Activated CD4-positive, alpha-beta T cell treated with anti-CD3 and anti-CD28 coated beads, Interleukin-2, amount 50 U/mL, for 4 hours (primary cell): ENCODE data around the gene SLC12A3.
"Not testable (repeated sequence)": the region's sequence is repeated elsewhere in the genome, so short reads cannot be mapped to it uniquely, and the experiment has no call there.

Experiments
- DNase-seq, 2 experiments: peaks; one replicate each; pipeline ENCODE4 v3.0.0-alpha.2; 2020

Gene SLC12A3

DNA sequence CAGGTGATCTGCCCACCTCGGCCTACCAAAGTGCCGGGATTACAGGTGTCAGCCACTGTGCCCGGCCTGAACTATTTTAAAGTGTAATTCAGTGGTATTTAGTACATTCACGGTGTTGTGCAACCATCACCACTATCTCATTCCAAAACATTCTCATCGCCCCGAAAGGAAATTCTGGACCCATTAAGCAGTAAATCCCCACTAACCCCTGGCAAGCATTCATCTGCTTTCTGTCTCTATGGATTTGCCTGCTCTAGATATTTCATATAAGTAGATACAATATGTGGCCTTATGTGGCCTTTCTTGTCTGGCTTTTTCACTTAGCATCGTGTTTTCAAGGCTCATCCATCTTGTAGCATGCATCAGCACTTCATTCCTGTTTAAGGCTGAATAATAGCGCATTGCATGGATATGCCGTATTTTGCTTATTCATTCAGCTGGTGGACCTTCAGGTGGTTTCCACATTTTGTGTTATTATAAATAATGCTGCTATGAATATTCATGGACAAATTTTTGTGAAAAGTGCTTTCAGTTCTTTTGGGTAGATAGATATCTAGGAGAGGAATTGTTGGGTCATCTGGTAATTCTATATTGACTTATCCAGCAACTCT is 58.6 kb downstream of the SLC12A3 start:
- DNase-seq = no peak

DNA sequence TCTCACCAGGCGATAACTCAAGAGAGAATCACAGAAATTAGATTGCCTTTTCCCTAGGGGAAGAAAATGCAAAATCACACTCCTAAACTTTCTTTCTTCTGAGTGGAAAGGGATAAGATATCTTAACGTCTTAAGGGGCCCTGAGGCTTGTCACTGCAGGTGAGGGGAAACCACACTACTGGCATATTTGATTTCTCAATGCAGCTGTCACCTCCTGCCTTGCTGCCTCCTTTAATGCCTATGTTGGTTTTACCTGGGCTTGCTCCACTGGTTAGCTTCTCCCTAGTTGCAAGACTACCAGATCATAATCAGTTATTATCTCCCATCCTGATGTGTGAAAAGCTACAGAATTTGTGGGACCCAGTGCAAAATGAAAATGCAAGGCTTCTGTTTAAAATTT is 62.5 kb downstream of the SLC12A3 start:
- DNase-seq = no peak

DNA sequence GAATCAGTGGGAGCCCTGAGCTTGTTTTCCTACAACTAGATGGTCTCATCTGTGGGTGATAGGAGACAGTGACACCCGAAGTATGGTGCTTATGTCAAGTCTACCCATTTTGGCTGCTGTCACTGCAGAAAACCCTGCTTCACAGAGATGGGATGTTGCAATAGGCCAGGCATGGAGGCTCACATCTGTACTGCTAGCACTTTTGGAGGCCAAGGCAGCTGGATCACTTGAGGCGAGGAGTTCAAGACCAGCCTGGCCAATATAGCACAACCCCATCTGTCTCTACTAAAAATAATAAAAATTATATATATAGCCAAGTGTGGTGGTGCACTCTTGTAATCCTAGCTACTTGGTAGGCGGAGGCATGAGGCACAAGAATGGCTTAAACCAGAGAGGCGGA is 64.6 kb downstream of the SLC12A3 start:
- DNase-seq = no peak

DNA sequence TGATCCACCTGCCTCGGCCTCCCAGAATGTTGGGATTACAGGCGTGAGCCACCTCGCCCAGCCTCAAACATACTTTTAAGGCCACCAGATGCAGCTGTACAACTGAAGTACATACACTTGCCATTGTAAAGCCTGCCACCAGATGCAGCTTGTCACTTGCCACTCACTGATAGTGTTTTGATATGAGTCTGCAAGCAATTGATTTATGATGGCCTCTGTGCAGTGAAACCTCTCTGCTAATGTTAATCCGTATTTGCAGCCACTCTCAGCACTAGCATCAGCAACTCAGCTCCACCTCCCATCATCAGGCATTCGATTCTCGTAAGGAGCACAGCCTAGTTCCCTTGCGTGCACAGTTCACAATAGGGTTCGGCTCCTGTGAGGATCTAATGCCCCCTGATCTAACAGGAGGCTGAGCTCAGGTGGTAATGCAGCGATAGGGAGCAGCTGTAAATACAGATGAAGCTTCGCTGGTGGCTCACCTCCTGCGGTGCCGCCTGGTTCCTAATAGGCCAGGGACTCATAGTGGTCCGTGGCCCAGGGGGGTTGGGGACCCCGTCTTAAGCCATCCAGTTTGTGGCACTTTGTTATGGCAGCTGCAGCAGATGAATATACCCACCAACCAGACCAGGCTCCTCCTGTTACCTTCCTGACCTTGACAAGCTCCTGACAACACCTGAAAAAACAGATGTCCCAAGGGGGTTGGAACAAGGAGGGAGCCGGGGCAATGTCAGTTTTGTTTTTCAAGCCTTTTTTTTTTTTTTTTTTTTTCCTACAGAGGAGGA is 65.7 kb downstream of the SLC12A3 start:
- DNase-seq = no peak

DNA sequence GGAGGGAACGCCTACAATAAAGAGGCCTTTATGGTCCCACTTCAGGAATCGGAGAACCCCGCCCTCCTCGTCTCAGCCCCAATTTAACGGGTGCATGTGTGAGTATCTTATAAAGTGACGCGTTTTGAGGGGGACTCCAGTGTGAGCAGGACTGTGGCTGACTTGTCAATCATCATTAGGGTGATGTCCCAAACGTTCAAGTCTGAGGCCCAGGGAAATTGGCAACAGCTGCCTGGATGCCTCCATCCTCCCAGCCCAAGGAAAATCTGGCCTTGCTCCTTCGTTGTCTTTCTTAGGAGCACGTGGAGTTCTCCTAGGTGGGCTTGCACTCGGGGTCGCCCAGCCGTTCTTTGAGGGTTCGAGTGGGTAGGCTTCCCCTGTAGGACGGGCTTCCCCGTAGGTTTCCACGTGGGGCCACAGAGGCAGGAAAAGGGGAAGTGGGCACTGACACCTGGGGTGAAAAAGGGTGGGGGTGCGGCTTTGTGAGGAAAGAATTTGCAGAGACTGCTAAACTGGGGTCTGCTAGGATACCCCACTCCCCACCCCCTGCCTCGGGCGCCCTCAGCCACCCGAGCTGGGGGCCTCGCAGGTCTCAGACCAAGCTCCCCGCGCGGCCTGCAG is 66.4 kb downstream of the SLC12A3 start:
- no peak for DNase-seq

DNA sequence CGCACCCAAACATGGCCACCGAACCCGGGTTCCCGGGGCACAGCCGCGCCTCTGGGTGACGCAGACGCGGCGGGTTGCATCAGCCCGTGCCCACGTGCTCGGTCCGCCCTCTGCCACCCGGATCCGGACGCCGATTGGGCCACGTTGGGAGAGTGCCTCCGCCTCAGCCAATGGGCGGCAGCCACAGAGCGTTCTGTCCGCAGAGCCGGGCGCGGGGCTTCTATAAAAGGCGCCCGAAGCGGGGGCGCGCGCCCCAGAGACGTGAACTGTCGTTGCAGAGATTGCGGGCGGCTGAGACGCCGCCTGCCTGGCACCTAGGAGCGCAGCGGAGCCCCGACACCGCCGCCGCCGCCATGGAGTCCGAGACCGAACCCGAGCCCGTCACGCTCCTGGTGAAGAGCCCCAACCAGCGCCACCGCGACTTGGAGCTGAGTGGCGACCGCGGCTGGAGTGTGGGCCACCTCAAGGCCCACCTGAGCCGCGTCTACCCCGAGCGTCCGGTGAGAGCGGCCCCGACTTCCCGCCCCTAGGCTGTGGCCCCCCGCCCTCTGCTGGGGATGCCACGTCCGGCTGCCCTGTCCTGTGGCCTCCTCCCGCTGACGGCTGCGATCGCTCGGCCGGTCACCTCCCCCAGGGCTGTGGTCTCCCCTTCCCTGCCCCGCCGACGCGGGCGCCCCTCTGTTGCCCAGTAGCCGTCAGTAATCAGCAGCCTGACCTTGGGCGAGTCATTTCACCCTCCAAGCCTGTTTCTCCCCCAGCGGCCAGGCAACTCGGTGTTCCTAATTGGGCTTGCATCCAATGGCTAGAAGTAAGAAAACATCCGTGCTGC is 67.1 kb downstream of the SLC12A3 start, which contains the start of gene HERPUD1:
TSS of gene HERPUD1 (plus strand) at position 251 of the 829 bp plus-strand sequence. CDS start at position 354, 103 bp downstream.
- peak; percentile 98 to 99 for DNase-seq

DNA sequence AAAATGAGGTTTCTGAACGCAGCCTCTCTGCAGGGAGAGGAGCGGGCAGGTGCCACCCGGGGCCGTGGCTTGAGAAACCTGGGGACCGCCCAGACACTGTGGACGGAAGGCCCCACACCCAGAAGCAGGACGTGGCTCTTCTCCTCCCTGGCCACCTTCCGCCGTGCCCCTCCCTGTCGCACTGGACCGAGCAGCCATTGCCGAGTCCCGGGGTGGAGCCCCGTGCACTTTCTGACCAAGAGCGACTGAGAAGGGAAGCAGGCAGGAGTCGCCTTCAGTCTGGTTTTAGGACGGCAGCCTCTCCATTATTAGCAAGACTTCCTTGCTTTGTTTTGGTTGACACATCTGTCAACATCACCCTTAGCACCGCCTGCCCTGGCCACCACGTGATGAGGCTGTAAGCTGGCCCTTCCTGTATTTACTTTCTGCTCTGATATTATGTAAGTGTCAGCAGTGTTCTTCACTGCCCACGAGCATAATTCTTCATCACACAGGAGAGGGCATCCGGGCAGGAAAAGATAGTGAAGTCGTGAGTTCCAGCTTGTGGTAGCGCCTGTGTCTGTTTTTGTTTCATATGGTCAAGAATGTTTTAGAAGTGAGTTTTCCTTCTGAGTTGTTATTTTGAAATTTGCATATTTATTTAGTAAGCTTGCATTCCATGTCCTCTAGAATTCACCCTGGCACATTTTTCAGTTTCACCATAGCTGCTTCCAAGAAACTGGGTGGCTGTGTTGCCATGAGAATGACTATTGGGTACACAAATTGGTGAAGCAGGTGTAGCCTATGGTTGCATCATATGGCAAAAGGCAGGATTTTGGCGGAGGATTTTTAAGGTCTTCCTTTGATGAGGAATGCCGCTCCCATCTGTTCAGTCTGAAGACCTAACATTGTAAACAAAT is 68.0 kb downstream of the SLC12A3 start:
- no peak for DNase-seq

DNA sequence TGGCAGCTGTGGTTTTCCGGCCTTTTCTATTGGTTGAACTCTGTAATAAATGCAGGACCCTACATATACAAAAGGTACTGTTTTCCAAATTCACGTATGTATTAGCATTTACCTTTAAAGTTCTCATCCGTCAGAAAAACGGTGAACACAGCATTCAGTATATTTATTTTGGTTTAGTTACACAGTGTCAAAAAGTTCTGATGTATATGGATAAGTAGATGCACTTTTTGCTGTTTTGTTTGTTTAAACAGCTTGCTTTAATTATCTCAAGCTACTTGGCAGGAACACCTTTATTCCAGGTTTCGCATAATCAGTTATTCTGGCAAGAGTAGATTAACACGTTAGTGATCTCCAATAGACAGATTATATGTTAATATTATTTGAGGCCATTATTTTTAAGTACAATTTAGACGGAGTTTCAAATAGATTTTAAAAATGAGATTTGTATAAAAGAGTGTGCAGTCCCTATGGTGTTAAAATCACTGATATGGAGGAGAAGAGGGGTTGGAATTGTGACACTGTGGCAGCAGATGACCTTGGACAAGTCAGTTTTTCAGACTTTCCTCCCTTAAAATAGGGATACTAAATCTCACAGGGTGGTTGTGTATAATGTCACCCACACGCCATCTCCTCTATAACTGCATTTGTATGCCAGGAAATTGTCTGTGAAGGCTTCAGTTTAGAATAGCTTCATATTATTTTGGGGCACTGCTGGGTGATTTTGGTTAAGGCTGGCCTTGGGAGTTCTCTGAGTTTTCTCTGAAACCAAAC is 69.0 kb downstream of the SLC12A3 start:
- DNase-seq = no peak

DNA sequence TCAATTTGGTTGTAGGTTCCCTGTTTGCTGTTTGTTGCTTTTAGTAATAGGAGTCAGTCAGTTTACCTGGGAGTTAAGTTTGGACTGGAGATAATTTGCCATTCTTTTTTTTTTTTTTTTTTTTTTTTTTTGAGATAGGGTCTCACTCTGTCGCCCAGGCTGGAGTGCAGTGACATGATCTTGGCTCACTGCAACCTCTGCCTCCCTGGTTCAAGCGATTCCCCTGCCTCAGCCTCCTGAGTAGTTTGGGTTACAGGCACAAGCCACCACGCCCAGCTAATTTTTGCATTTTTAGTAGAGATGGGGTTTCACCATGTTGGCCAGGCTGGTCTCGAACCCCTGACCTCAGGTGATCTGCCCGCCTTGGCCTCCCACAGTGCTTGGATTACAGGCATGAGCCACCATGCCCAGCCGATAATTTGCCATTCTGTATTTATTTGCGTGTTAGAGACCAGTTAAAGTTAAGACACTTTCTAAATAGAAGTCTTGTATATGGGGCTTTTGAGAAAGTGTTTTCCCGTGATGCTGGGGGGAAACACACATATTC is 69.7 kb downstream of the SLC12A3 start:
- DNase-seq = not testable (repeated sequence)

DNA sequence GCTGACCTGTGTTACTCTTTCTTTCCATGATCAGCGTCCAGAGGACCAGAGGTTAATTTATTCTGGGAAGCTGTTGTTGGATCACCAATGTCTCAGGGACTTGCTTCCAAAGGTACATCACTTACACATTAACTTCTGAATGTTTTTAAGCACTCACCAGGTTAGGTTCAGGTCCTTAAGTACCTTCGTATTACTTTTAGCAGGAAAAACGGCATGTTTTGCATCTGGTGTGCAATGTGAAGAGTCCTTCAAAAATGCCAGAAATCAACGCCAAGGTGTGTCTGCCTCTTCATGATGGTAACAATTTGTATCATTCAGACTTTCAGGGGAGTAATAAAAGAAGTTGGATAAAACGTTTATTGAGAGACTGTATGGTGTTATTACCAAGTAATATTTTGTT is 70.2 kb downstream of the SLC12A3 start:
- no peak for DNase-seq

DNA sequence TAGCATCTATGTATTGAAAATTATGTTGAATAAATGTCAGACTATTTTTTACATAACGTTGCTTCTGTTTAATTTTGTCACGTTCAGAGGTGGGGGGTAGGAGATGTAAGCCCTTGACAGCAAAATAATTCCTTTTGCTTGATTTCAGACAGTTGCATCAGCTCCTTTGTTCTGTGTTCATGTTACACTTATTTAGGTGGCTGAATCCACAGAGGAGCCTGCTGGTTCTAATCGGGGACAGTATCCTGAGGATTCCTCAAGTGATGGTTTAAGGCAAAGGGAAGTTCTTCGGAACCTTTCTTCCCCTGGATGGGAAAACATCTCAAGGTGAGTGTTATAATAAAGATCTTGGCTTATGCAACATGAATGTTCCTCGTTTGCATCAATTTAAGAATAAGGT is 71.5 kb downstream of the SLC12A3 start:
- no peak for DNase-seq

DNA sequence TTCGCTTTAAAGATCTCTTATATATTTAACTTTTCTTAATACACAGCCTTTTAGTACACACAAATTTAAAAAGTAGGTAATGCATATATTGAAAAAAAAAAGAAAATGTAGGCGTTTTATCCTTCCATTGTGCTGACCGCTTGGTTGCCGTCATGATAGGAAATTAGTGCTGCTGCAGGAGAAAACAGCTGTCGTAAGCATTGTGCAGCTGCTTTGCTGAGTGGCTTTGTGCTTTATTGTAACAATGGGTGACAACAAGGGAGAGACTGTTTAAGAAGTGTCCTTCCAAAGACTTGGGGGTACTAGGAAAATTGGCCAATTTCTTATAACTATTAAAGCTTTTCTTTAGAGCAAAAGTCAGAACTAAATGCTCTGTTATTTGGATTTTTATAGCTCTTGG is 71.9 kb downstream of the SLC12A3 start:
- DNase-seq = no peak

DNA sequence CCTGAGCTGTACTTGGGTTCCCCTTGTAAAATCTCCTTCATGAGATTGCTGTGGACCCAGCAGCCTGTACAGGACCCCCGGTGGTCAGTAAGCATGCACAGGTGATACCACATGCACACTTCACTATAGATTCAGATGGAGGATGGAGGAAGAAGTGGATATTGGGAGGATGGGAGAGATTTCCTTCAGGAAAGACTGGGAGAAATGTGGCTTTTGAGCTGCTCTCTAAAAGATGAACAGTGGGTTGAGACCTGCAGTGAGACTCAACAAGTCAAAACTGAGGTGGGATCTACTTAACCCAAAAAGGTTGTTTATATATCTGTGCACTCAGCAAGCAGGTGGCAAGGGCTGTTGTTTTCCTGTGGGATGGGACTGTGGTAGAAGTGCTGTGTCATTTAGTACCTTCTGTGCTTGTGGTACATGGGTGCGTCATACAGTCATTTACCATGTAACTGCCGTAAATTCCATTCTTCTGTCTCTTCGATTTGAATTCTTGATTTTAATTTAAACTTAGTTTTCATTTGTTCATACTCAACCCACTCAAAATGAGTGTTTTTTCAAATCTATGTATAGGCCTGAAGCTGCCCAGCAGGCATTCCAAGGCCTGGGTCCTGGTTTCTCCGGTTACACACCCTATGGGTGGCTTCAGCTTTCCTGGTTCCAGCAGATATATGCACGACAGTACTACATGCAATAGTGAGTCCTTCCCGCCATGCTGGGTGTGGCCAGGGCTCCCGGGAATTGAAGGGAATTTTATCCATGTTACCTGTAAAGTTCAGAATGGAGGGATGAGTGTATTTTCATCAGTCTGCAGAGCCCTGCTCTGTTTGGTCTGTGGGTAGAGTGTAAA is 73.9 kb downstream of the SLC12A3 start:
- peak in 1 of 2 experiments; percentile 12 for DNase-seq

DNA sequence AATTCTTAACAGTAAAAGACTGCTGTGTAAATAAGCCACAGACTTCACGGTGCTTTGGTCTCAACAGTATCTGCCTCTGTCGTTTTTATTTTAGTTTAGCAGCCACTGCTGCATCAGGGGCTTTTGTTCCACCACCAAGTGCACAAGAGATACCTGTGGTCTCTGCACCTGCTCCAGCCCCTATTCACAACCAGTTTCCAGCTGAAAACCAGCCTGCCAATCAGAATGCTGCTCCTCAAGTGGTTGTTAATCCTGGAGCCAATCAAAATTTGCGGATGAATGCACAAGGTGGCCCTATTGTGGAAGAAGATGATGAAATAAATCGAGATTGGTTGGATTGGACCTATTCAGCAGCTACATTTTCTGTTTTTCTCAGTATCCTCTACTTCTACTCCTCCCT is 74.8 kb downstream of the SLC12A3 start:
- no peak for DNase-seq

DNA sequence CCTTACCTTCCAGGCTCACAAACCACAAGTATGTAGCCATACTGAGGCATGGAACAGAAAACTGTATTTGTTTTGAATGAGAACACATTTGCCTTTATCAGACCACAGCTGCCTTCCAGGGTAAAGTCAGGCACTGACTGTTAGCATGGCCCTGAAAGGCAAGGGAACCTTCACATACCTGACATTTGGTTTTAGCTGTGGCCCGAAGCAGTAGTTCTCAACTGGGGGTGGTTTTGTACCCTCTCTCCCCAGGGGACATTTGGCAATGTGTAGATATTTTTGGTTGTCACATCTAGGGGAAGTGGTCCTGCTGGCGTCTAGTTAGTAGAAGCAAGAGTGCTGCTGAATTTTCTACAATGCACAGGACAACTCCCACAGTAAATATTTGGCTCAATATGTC is 76.1 kb downstream of the SLC12A3 start:
- no peak for DNase-seq

DNA sequence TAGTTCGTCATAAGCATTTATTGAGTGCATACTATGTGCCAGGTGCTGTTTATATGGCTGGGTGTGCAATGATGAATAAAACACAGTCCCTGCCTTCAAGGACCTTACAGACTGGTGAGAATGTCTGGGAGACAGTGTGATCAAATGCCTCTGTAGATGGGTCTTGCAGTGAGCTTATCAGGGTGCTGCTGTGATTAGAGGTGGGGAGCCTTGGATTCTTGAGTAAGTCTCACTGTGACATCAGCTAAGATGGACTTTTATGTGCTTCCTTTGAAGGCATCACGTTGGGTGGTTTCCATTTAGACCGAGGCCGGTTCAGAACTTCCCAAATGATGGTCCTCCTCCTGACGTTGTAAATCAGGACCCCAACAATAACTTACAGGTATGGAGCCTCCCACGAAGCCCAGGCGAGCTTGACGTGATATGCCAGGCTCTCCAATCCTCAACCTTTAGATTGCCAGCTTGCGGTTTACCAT is 76.9 kb downstream of the SLC12A3 start:
- no peak for DNase-seq

DNA sequence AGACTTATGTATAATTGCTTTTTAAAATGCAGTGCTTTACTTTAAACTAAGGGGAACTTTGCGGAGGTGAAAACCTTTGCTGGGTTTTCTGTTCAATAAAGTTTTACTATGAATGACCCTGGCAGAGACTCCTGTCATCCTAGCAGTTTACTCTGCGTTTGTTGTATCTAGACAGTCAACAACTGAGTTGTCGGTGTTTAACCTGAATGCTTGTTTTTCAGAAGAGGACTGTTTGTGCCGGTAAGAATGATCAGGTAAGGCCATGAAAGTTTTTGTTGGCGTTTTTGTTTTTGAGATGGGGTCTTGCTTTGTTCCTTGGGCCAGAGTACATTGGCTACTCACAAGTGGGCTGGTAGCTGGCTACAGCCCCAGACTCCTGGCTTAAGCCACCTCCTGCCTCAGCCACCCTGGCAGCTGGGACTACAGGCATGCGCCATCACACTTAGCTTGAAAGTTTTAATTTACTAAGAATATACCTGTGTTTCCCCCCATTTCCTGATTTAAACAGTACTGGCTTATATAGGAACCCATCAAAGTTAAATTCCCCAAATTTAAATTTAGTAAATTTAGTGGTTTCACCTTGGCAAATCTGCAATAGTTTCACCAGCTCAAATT is 78.9 kb downstream of the SLC12A3 start:
- DNase-seq = no peak

DNA sequence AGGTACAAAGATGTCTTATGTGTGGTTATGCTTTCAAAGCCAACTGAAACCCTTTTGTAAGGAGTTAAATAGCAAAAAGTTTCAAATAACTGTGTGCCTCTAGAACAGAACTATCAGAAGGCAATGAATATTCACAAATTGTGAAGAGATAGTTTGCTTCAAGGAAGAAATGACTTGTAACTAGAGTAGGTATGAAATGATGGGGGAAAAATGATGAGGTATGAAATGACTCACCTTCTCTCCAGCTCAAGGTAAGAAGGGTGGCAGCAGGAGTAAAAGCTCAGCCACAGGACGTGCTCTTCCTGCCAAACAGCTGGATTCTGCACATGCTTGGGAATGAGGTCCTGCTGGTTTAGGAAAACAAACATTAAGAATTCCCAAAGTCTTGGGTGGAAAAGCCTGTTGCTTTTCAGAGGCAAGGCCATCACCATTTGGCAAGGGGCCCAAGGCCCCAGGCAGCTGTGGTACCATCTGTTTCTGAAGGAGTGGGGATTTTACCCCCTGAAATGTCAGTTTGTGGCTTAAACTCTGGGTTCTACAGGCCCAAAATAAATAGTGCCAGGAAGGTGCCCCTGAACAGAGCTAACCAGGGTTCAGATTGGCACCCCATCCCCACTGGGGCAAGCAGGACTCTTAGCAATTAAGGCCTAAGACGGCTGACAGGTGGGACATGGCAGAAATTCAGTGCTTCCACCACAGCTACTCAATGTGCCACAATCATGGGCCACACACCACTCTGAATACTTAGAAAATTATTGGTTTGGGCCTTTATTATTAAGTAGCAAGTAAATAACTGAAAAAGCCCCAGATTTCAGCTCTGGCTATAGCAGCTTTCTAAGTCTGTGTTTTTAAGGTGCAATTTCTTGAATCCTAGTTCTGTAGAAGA is 80.2 kb downstream of the SLC12A3 start:
- no peak for DNase-seq
